Heart left ventricle (tissue), 16 donors: ENCODE data around the gene GALNT12. TPM values are rescaled to one million over a fixed set of nuclear protein-coding genes. Genes with fewer than 3 reads are reported as not detected.
A peak's percentile ranks its signal among the peaks of the same experiment; 100 is the strongest.

Experiments
- ATAC-seq, 4 donors: fragments of 200-7000 bp; cut with Tn5 transposase; one replicate each; pipeline ENCODE4 v1.9.1; 2020 to 2022; ENCODE audit warnings: moderate library complexity in 4 of 4, mild to moderate bottlenecking in 3 of 4, moderate number of reproducible peaks in 1 of 4
- DNase-seq, 5 donors: peaks; one replicate each; pipeline ENCODE4 v3.0.0-alpha.2; 2020
- H3K27ac ChIP-seq, 12 donors: fragments of 200-600 bp; sonication (generic) in 4 of 12; one replicate each; pipeline versions ENCODE4 v1.5.0 to v1.8.0; 2016 to 2022; ENCODE audit warnings: mild to moderate bottlenecking in 2 of 12
- H3K27me3 ChIP-seq, 9 donors: fragments of 200-600 bp; sonication (generic) in 2 of 9; one replicate each; pipeline versions ENCODE4 v1.5.1 to v1.8.0; 2016 to 2022; ENCODE audit warnings: mild to moderate bottlenecking in 3 of 9
- H3K36me3 ChIP-seq, 9 donors: fragments of 200-600 bp; sonication (generic) in 2 of 9; one replicate each; pipeline versions ENCODE4 v1.5.0 to v1.8.0; 2018 to 2022; ENCODE audit warnings: mild to moderate bottlenecking in 2 of 9
- H3K4me1 ChIP-seq, 12 donors: fragments of 200-600 bp; sonication (generic) in 4 of 12; one replicate each; pipeline versions ENCODE4 v1.5.0 to v1.8.0; 2016 to 2022; ENCODE audit warnings: mild to moderate bottlenecking in 3 of 12
- H3K4me3 ChIP-seq, 12 donors: fragments of 200-600 bp; sonication (generic) in 4 of 12; one replicate each; pipeline versions ENCODE4 v1.5.0 to v1.8.0; 2017 to 2022; ENCODE audit warnings: mild to moderate bottlenecking in 9 of 12, moderate library complexity in 4 of 12
- H3K9me3 ChIP-seq, 12 donors: fragments of 200-600 bp; sonication (generic) in 4 of 12; one replicate each; pipeline versions ENCODE4 v1.5.0 to v1.8.0; 2016 to 2022; ENCODE audit warnings: mild to moderate bottlenecking in 1 of 12
- CTCF ChIP-seq, 12 donors: fragments of 200-600 bp; sonication (generic) in 4 of 12; IDR thresholded peaks; one replicate each; pipeline versions ENCODE4 v1.5.0 to v1.8.0; 2018 to 2022; ENCODE audit warnings: antibody characterized with exemption in 12 of 12, mild to moderate bottlenecking in 5 of 12
- POLR2A ChIP-seq, 2 donors: fragments of 450-650 bp; IDR thresholded peaks; one replicate each; pipeline ENCODE4 v1.6.1; 2017; ENCODE audit warnings: antibody characterized with exemption in 2 of 2, mild to moderate bottlenecking in 2 of 2, moderate library complexity in 2 of 2
- WGBS, 4 donors: extraction: QIAGEN DNeasy Blood & Tissue Kit in 2 of 4; methylation state at CpG; one replicate each; pipeline versions ENCODE4 v1.1.5 to v1.1.7; 2013 to 2018; 5-methylcytosine and 5-hydroxymethylcytosine counted together
- intact Hi-C, 10 donors: fragments of 100-400 bp; cut with DNase I; formaldehyde crosslinking; loops; one replicate each; pipeline versions ENCODE4 v1.11.1 to v1.14.2; 2022
- polyA plus RNA-seq, 2 donors: library from polyadenylated mRNA; stranded (reverse); fragments of 200-250 nt; gene quantifications; one replicate each; pipeline ENCODE4 v1.2.3, GENCODE V29; 2013
- total RNA-seq, 9 donors: library from RNA; depleted of rRNA in 2 of 9; stranded (reverse); fragments of >200 nt in 2 of 9; fragmentation: NEBNext Ultra II Directional in 3 of 9; extraction: Animal tissue kit (Norgen Biotek cat#: 25700) in 3 of 9; gene quantifications; one replicate each; pipeline versions ENCODE4 v1.1.0 to v1.2.4, GENCODE V29; 2016 to 2023
- donor health status: ischemic (EF 13 %, LVEDD 7.1; RV severe dilation, severe dysfunction).
- donor health status: healthy with polysubstance abuse.
- donor health status: DM: no; HTN: yes; CAD: no.
- donor health status: DM: no; HTN: no; CAD: no.
- donor health status: ischemic (EF 25% LVEDD 6.9; RV normal size, moderate dysfunction).
- donor health status: ischemic (EF 25% LVEDD 5.7; RV mildly dilated, moderate dysfunction).
- donor health status: healthy.
- donor health status: DM: yes; HTN: yes; CAD: no.
- donor health status: ischemic (EF 35%, LVEDD 5.7; RV mildly dilated, moderate dysfunction).
- donor health status: nonischemic (EF 11% LVEDD 7.7; RV severe dilation, severe dysfunction).
- donor health status: DM: yes; HTN: yes; CAD: no.
- donor health status: PGD.
- donor health status: ischemic (EF 29% LVEDD 5.4; RV normal size, mild dysfunction).
- donor health status: nonischemic (EF 23%, LVEDD 6.1; RV moderate dilation, normal function).

Gene GALNT12
- total and polyA plus RNA-seq, 11 donors = 0.23 to 4.7 (median 0.44) TPM

GRCh38 chr9:98884849-98885248, 77.4 kb downstream of the GALNT12 start:
- Histone ChIP-seq H3K4me1 (peaks cover 0 to 92% (median 68%) of the 10 kb centered on the region in 12 donors), H3K36me3 (no peaks in the 10 kb centered on the region), H3K4me3 (no peak overlapping the region), H3K9me3 (no peaks in the 10 kb centered on the region), H3K27me3 (no peaks in the 10 kb centered on the region), H3K27ac (peak overlapping the region in 3 of 12 donors; percentile 3 to 12 (median 8))
- TF ChIP-seq POLR2A (IDR thresholded peaks at IDR 0.05) = no peak
- no peak for TF ChIP-seq CTCF (IDR thresholded peaks at IDR 0.05)
- intact Hi-C loops = loop anchor here in 2 of 10 donors (5.0 kb wide), 2 partner anchors 57 to 87 kb away; partner anchors contain the start of gene COL15A1 (in 1 of the 2)
- DNase-seq (no peak), ATAC-seq (no peak)
- WGBS, 4 donors = 90 to 93% (median 92%) methylated on average over 4 of the region's 4 CpGs

GRCh38 chr9:98885575-98886295, 78.3 kb downstream of the GALNT12 start:
- DNase-seq (no peak), ATAC-seq (no peak)
- no peak for TF ChIP-seq CTCF (IDR thresholded peaks at IDR 0.05)
- TF ChIP-seq POLR2A (IDR thresholded peaks at IDR 0.05) = no peak
- Histone ChIP-seq H3K4me3 (no peak overlapping the region), H3K27me3 (no peaks in the 10 kb centered on the region), H3K27ac (peak overlapping the region in 11 of 12 donors; percentile 38 to 82 (median 70)), H3K9me3 (no peaks in the 10 kb centered on the region), H3K4me1 (peaks cover 0 to 88% (median 65%) of the 10 kb centered on the region in 12 donors), H3K36me3 (no peaks in the 10 kb centered on the region)
- intact Hi-C loops = loop anchor here in 2 of 10 donors (2.0 to 5.0 kb wide), 3 partner anchors 19 to 87 kb away; partner anchors contain the start of gene COL15A1 (in 1 of the 2)
- WGBS, 4 donors = 70 to 80% (median 73%) methylated on average over 5 of the region's 5 CpGs

GRCh38 chr9:98886691-98887229, 79.3 kb downstream of the GALNT12 start:
- ATAC-seq (peak; percentile 14 to 83 (median 60)), DNase-seq (peak in 2 of 5 donors; percentile 57 to 60)
- Histone ChIP-seq H3K4me1 (peaks cover 0 to 84% (median 62%) of the 10 kb centered on the region in 12 donors), H3K27me3 (no peaks in the 10 kb centered on the region), H3K4me3 (no peak overlapping the region), H3K36me3 (no peaks in the 10 kb centered on the region), H3K27ac (peak overlapping the region in 11 of 12 donors; percentile 38 to 82 (median 70)), H3K9me3 (no peaks in the 10 kb centered on the region)
- intact Hi-C loops = loop anchor here in 2 of 10 donors (2.0 to 5.0 kb wide), 3 partner anchors 18 to 86 kb away; partner anchors contain the start of gene COL15A1 (in 1 of the 2)
- 22 to 40% (median 30%) methylated on average over 6 of the region's 6 CpGs for WGBS, 4 donors
- TF ChIP-seq CTCF (IDR thresholded peaks at IDR 0.05) (no peak), POLR2A (IDR thresholded peaks at IDR 0.05) (no peak)

GRCh38 chr9:98887918-98888510, 80.5 kb downstream of the GALNT12 start:
- no peak for DNase-seq
- no peaks in the 10 kb centered on the region for H3K36me3 ChIP-seq
- no peak for ATAC-seq
- peak overlapping the region in 9 of 12 donors; percentile 8 to 82 (median 70) for H3K27ac ChIP-seq
- 46 to 51% (median 48%) methylated on average over 6 of the region's 6 CpGs for WGBS, 4 donors
- intact Hi-C loops = loop anchor here in 3 of 10 donors (1.0 to 5.0 kb wide), 4 partner anchors 17 to 84 kb away; partner anchors contain the start of gene COL15A1 (in 1 of the 3)
- no peaks in the 10 kb centered on the region for H3K9me3 ChIP-seq
- H3K4me1 ChIP-seq = peaks cover 0 to 80% (median 52%) of the 10 kb centered on the region in 12 donors
- no peak for TF ChIP-seq POLR2A (IDR thresholded peaks at IDR 0.05)
- H3K27me3 ChIP-seq = no peaks in the 10 kb centered on the region
- no peak overlapping the region for H3K4me3 ChIP-seq
